ENCODE data around the gene HOXD8. TPM values are rescaled to one million over a fixed set of nuclear protein-coding genes. Genes with fewer than 3 reads are reported as not detected.

The HOXD8 gene
- total and polyA plus RNA-seq, 10 of the 15 experiments (the other 5 are each of a cell fraction or from before 2014, with no cell fraction given) = not detected

- no peaks in the 10 kb centered on the region; the same call in 2 of the 3 replicates for H3K9me3 ChIP-seq (replicated peaks; ENCODE audit: control insufficient read depth, insufficient read depth, low read length)
- H3K4me2 ChIP-seq (ENCODE audit: control insufficient read depth, insufficient read depth) = no peak overlapping the region
- 54% methylated on average over 3 of the region's 3 CpGs for WGBS (ENCODE audit: insufficient coverage, insufficient replicate concordance, low lambda C conversion rate, missing lambda C conversion rate)
- BruUV-seq (replicated peaks) = no TSS peak
- DNase-seq (ENCODE audit: low read depth, low spot score) (no peak), ATAC-seq (no peak), FAIRE-seq (no peak)
- H3K27me3 ChIP-seq (replicated peaks in 1 of 2; ENCODE audit: control insufficient read depth in 2 of 2, insufficient read depth in 2 of 2, low read length in 1 of 2) = peaks cover 7 to 18% of the 10 kb centered on the region in 2 experiments; a peak in 3 of 4 replicates
- ChIA-PET SMC1A (ENCODE audit: uncharacterized antibody, unreplicated experiment) (interaction anchor here (1.4 kb wide), 1 partner anchor 18 kb away, joined by 3 read pairs; no protein-coding TSS in a partner anchor), CTCF (interaction anchor here (0.7 kb wide), 1 partner anchor 70 kb away, joined by 4 read pairs; no protein-coding TSS in a partner anchor), RAD21 (ENCODE audit: unreplicated experiment) (no interaction called here), POLR2A (no interaction called here)
- TF ChIP-seq IRF4 (IDR thresholded peaks at IDR 0.05; ENCODE audit: low read depth, low read length) = no peak
- no peak for TF ChIP-seq SMC3 (IDR thresholded peaks at IDR 0.05; ENCODE audit: borderline replicate concordance, low read length)
- no peak for TF ChIP-seq MYB (IDR thresholded peaks at IDR 0.05; ENCODE audit: borderline replicate concordance, low read depth, low read length)
- TF ChIP-seq ZSCAN29 (IDR thresholded peaks at IDR 0.05) = no peak
- TF ChIP-seq MLLT1 (IDR thresholded peaks at IDR 0.05) = no peak
- no peak for TF ChIP-seq PBX3 (IDR thresholded peaks at IDR 0.05; ENCODE audit: insufficient replicate concordance, low read depth, low read length)
- TF ChIP-seq NKRF (conservative IDR thresholded peaks at IDR 0.05) = no peak
- no peak for TF ChIP-seq CHD2 (IDR thresholded peaks at IDR 0.05; ENCODE audit: borderline replicate concordance, low read depth, low read length)
- H2AFZ ChIP-seq (ENCODE audit: control insufficient read depth, low read depth, low read length) = no peak overlapping the region
- no peaks in the 10 kb centered on the region for H4K20me1 ChIP-seq (ENCODE audit: control insufficient read depth, insufficient read depth)
- in situ Hi-C loops (cut with MboI) (no loop called here), intact Hi-C loops (cut with micrococcal nuclease; ENCODE audit: unreplicated experiment) (no loop called here)
- H3K79me2 ChIP-seq (ENCODE audit: control insufficient read depth, insufficient read depth, low read length) = no peaks in the 10 kb centered on the region
- H3K27ac ChIP-seq (ENCODE audit: control insufficient read depth, insufficient read depth) = no peak overlapping the region
- H3K9ac ChIP-seq (ENCODE audit: control insufficient read depth, insufficient read depth, low read length) = no peak overlapping the region
- H3K36me3 ChIP-seq (ENCODE audit: control insufficient read depth in 2 of 2, insufficient read depth in 2 of 2, low read length in 1 of 2) = no peaks in the 10 kb centered on the region
- no peaks in the 10 kb centered on the region for H3K4me1 ChIP-seq (ENCODE audit: control insufficient read depth, insufficient read depth, low read length)
- H3K4me3 ChIP-seq = no peak overlapping the region
Measured at GRCh38 chr2:176181551-176181950, 52.0 kb downstream of the HOXD8 start.

MicroRNAs within 50 kb of the gene (microRNA counts, 767-probe panel; counts per million panel counts)
- microRNA hsa-miR-10b-5p = 784 counts per million, percentile 18 among the panel's probes with 10 or more counts

Small RNA genes lying within 50 kb of the gene (microRNA-seq; reads per million reads assigned to microRNA genes)
- 592 reads per million, percentile 85 among the genes with 10 or more reads in this experiment for gene MIR10B

Small RNA genes lying within 50 kb of the gene (small RNA-seq; reads per million reads assigned to genes)
- gene MIR10B = 35.7 reads per million, percentile 98 among the genes with 10 or more reads in this experiment

Other genes starting within 250 kb of the HOXD8 start
Only the 7 nearest of the 11 such genes appear.
- gene HOXD13, start 37.0 kb upstream of the HOXD8 start, total RNA-seq (2014; rRNA removed) = not detected in 2 replicates
- not detected in 2 replicates for gene HOXD13, start 37.0 kb upstream of the HOXD8 start, total RNA-seq (2014; rRNA removed; fragmentation: Illumina TruSeq; extraction: Trizol)
- gene HOXD13, start 37.0 kb upstream of the HOXD8 start, total RNA-seq (2021) = not detected in 2 replicates
- not detected in 2 replicates for gene HOXD13, start 37.0 kb upstream of the HOXD8 start, polyA plus RNA-seq (2011; rRNA removed)
- not detected in 2 replicates for gene HOXD13, start 37.0 kb upstream of the HOXD8 start, polyA plus RNA-seq (2014; fragmentation: Illumina TruSeq; extraction: Trizol)
- gene HOXD13, start 37.0 kb upstream of the HOXD8 start, polyA plus RNA-seq (2014; fragmentation: Nextera tagmentation; extraction: Ambion mirVana) = not detected
- gene HOXD13, start 37.0 kb upstream of the HOXD8 start, polyA plus RNA-seq (2014; rRNA removed) = not detected in 2 replicates
- gene HOXD13, start 37.0 kb upstream of the HOXD8 start, polyA plus RNA-seq (2016; fragmentation: Nextera tagmentation; extraction: Ambion mirVana) = not detected
- gene HOXD12, start 29.9 kb upstream of the HOXD8 start, total RNA-seq (2014; rRNA removed) = not detected in 2 replicates
- not detected in 2 replicates for gene HOXD12, start 29.9 kb upstream of the HOXD8 start, total RNA-seq (2014; rRNA removed; fragmentation: Illumina TruSeq; extraction: Trizol)
- not detected in 2 replicates for gene HOXD12, start 29.9 kb upstream of the HOXD8 start, total RNA-seq (2021)
- not detected in 2 replicates for gene HOXD12, start 29.9 kb upstream of the HOXD8 start, polyA plus RNA-seq (2011; rRNA removed)
- not detected in 2 replicates for gene HOXD12, start 29.9 kb upstream of the HOXD8 start, polyA plus RNA-seq (2014; fragmentation: Illumina TruSeq; extraction: Trizol)
- gene HOXD12, start 29.9 kb upstream of the HOXD8 start, polyA plus RNA-seq (2014; fragmentation: Nextera tagmentation; extraction: Ambion mirVana) = not detected
- gene HOXD12, start 29.9 kb upstream of the HOXD8 start, polyA plus RNA-seq (2014; rRNA removed) = not detected in 2 replicates
- not detected for gene HOXD12, start 29.9 kb upstream of the HOXD8 start, polyA plus RNA-seq (2016; fragmentation: Nextera tagmentation; extraction: Ambion mirVana)
- not detected in 2 replicates for gene HOXD11, start 22.4 kb upstream of the HOXD8 start, total RNA-seq (2014; rRNA removed)
- gene HOXD11, start 22.4 kb upstream of the HOXD8 start, total RNA-seq (2014; rRNA removed; fragmentation: Illumina TruSeq; extraction: Trizol) = not detected in 2 replicates
- gene HOXD11, start 22.4 kb upstream of the HOXD8 start, total RNA-seq (2021) = not detected in 2 replicates
- gene HOXD11, start 22.4 kb upstream of the HOXD8 start, polyA plus RNA-seq (2011; rRNA removed) = not detected in 2 replicates
- gene HOXD11, start 22.4 kb upstream of the HOXD8 start, polyA plus RNA-seq (2014; fragmentation: Illumina TruSeq; extraction: Trizol) = not detected in 2 replicates
- not detected for gene HOXD11, start 22.4 kb upstream of the HOXD8 start, polyA plus RNA-seq (2014; fragmentation: Nextera tagmentation; extraction: Ambion mirVana)
- gene HOXD11, start 22.4 kb upstream of the HOXD8 start, polyA plus RNA-seq (2014; rRNA removed) = not detected in 2 replicates
- gene HOXD11, start 22.4 kb upstream of the HOXD8 start, polyA plus RNA-seq (2016; fragmentation: Nextera tagmentation; extraction: Ambion mirVana) = not detected
- gene HOXD10, start 12.9 kb upstream of the HOXD8 start, total RNA-seq (2014; rRNA removed) = not detected in 2 replicates
- gene HOXD10, start 12.9 kb upstream of the HOXD8 start, total RNA-seq (2014; rRNA removed; fragmentation: Illumina TruSeq; extraction: Trizol) = not detected in 2 replicates
- not detected in 2 replicates for gene HOXD10, start 12.9 kb upstream of the HOXD8 start, total RNA-seq (2021)
- gene HOXD10, start 12.9 kb upstream of the HOXD8 start, polyA plus RNA-seq (2011; rRNA removed) = not detected in 2 replicates
- not detected in 2 replicates for gene HOXD10, start 12.9 kb upstream of the HOXD8 start, polyA plus RNA-seq (2014; fragmentation: Illumina TruSeq; extraction: Trizol)
- gene HOXD10, start 12.9 kb upstream of the HOXD8 start, polyA plus RNA-seq (2014; fragmentation: Nextera tagmentation; extraction: Ambion mirVana) = not detected
- gene HOXD10, start 12.9 kb upstream of the HOXD8 start, polyA plus RNA-seq (2014; rRNA removed) = not detected in 2 replicates
- not detected for gene HOXD10, start 12.9 kb upstream of the HOXD8 start, polyA plus RNA-seq (2016; fragmentation: Nextera tagmentation; extraction: Ambion mirVana)
- gene HOXD9, start 7.0 kb upstream of the HOXD8 start, total RNA-seq (2014; rRNA removed) = not detected in 2 replicates
- not detected in 2 replicates for gene HOXD9, start 7.0 kb upstream of the HOXD8 start, total RNA-seq (2014; rRNA removed; fragmentation: Illumina TruSeq; extraction: Trizol)
- not detected in 2 replicates for gene HOXD9, start 7.0 kb upstream of the HOXD8 start, total RNA-seq (2021)
- not detected in 2 replicates for gene HOXD9, start 7.0 kb upstream of the HOXD8 start, polyA plus RNA-seq (2011; rRNA removed)
- gene HOXD9, start 7.0 kb upstream of the HOXD8 start, polyA plus RNA-seq (2014; fragmentation: Illumina TruSeq; extraction: Trizol) = not detected in 2 replicates
- gene HOXD9, start 7.0 kb upstream of the HOXD8 start, polyA plus RNA-seq (2014; fragmentation: Nextera tagmentation; extraction: Ambion mirVana) = not detected
- gene HOXD9, start 7.0 kb upstream of the HOXD8 start, polyA plus RNA-seq (2014; rRNA removed) = not detected in 2 replicates
- gene HOXD9, start 7.0 kb upstream of the HOXD8 start, polyA plus RNA-seq (2016; fragmentation: Nextera tagmentation; extraction: Ambion mirVana) = not detected
- not detected in 2 replicates for gene HOXD4, start 21.8 kb downstream of the HOXD8 start, total RNA-seq (2014; rRNA removed)
- not detected in 2 replicates for gene HOXD4, start 21.8 kb downstream of the HOXD8 start, total RNA-seq (2014; rRNA removed; fragmentation: Illumina TruSeq; extraction: Trizol)
- gene HOXD4, start 21.8 kb downstream of the HOXD8 start, total RNA-seq (2021) = not detected in 2 replicates
- gene HOXD4, start 21.8 kb downstream of the HOXD8 start, polyA plus RNA-seq (2011; rRNA removed) = 0.07 and 0.13 TPM in 2 replicates
- not detected in 2 replicates for gene HOXD4, start 21.8 kb downstream of the HOXD8 start, polyA plus RNA-seq (2014; fragmentation: Illumina TruSeq; extraction: Trizol)
- gene HOXD4, start 21.8 kb downstream of the HOXD8 start, polyA plus RNA-seq (2014; fragmentation: Nextera tagmentation; extraction: Ambion mirVana) = not detected
- gene HOXD4, start 21.8 kb downstream of the HOXD8 start, polyA plus RNA-seq (2014; rRNA removed) = not detected in 2 replicates
- gene HOXD4, start 21.8 kb downstream of the HOXD8 start, polyA plus RNA-seq (2016; fragmentation: Nextera tagmentation; extraction: Ambion mirVana) = not detected
- not detected in 2 replicates for gene HOXD3, start 27.6 kb downstream of the HOXD8 start, total RNA-seq (2014; rRNA removed)
- gene HOXD3, start 27.6 kb downstream of the HOXD8 start, total RNA-seq (2014; rRNA removed; fragmentation: Illumina TruSeq; extraction: Trizol) = not detected in 2 replicates
- not detected in 2 replicates for gene HOXD3, start 27.6 kb downstream of the HOXD8 start, total RNA-seq (2021)
- gene HOXD3, start 27.6 kb downstream of the HOXD8 start, polyA plus RNA-seq (2011; rRNA removed) = not detected in 2 replicates
- gene HOXD3, start 27.6 kb downstream of the HOXD8 start, polyA plus RNA-seq (2014; fragmentation: Illumina TruSeq; extraction: Trizol) = not detected in 2 replicates
- not detected for gene HOXD3, start 27.6 kb downstream of the HOXD8 start, polyA plus RNA-seq (2014; fragmentation: Nextera tagmentation; extraction: Ambion mirVana)
- not detected in 2 replicates for gene HOXD3, start 27.6 kb downstream of the HOXD8 start, polyA plus RNA-seq (2014; rRNA removed)
- gene HOXD3, start 27.6 kb downstream of the HOXD8 start, polyA plus RNA-seq (2016; fragmentation: Nextera tagmentation; extraction: Ambion mirVana) = not detected